Hindlimb muscle (tissue), 1 donor: ENCODE data around the gene CFAP61. TPM values are rescaled to one million over a fixed set of nuclear protein-coding genes. Genes with fewer than 3 reads are reported as not detected.
"Not testable (repeated sequence)": the region's sequence is repeated elsewhere in the genome, so short reads cannot be mapped to it uniquely, and the experiment has no call there.

Source experiments
- DNase-seq: peaks from one replicate; pipeline ENCODE4 v3.0.0-alpha.2; 2013
- polyA plus RNA-seq: library from polyadenylated mRNA; unstranded; fragments of 120-200 nt; gene quantifications from one replicate; pipeline ENCODE4 v1.2.1, GENCODE V29; 2013; ENCODE audit not compliant: insufficient read length

CFAP61 gene
- polyA plus RNA-seq, 1 donor, result 3.5 TPM

DNA sequence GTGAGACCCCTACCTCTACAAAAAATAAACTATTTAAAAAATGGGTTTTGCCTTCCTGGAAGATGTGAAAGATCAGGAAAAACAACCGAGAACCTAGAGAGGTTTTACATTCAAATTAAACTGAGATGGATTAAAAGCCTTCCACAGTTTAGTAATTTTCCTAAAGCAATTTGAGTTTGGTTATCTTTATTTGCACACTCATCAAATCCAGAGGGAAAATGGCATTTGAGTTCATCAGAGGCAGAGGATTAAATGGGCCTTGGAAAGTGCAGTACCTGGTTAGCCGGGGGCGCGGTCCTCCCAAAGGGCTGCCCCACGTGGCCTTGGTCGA is 158.6 kb downstream of the CFAP61 start:
- no peak for DNase-seq

DNA sequence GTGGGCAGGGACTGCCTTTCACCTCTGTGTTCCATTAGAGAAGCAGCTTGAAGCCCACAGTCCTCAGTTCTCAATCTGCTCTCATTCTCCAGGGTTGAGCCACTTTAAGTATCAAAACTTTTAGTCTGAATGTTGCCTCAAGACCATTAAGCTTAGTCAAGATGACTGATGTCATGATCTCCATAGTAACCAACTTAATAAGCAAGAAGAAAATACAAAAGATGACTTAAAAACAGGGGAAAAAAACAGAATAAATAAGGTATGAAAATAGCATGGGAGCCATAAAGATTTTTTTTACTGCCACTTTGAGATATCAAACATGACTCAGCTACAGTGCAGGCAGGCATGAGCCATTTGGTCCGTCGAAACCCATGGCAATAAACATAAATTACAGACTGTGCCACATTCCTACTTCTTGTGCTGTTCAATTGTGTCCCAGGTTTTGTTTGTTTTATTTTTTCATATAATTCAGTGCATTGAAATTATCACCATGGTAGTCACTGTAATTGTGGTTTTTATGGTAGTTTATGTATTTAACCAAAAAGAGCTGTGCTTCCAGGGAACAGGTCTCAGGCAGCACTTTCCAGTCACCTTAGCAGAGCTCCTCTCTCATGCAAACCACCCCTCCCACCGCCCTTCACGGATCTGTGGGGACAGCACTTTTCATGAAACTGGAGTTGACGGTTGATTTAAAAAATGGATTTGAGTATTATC is 159.1 kb downstream of the CFAP61 start:
- DNase-seq, result no peak

GRCh38 chr20:20211988-20212518 is 159.7 kb downstream of the CFAP61 start:
- DNase-seq, result no peak

GRCh38 chr20:20212675-20213096 is 160.4 kb downstream of the CFAP61 start:
- DNase-seq, result no peak

DNA sequence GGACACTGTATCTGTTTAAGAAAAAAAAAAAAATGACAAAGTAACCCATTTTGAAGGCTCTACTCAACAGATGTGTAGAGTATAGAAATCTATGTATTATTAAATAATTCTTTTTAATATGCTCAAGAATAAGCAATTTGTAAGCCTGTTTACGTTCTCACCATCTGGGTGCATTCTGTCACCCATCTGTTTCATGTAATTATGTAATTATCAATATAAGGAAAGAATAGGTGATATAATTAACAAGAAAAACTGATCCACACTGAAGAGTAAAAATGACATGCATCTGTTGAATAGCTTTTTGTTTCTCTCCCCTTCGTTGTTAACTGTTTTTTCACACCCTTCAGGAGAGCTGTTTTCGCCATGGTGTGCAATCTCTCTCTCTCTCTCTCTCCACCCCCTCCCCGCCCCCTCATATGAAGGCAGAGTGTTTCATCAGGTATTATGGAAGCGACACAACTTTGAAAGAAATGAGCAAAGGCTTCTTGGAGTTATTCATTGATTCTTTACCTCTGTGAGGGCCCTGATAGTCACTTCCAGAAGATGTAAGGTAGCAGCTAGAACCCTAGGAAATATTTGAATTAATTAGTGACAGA is 161.3 kb downstream of the CFAP61 start:
- no peak for DNase-seq

GRCh38 chr20:20214757-20215275 is 162.5 kb downstream of the CFAP61 start:
- no peak for DNase-seq

DNA sequence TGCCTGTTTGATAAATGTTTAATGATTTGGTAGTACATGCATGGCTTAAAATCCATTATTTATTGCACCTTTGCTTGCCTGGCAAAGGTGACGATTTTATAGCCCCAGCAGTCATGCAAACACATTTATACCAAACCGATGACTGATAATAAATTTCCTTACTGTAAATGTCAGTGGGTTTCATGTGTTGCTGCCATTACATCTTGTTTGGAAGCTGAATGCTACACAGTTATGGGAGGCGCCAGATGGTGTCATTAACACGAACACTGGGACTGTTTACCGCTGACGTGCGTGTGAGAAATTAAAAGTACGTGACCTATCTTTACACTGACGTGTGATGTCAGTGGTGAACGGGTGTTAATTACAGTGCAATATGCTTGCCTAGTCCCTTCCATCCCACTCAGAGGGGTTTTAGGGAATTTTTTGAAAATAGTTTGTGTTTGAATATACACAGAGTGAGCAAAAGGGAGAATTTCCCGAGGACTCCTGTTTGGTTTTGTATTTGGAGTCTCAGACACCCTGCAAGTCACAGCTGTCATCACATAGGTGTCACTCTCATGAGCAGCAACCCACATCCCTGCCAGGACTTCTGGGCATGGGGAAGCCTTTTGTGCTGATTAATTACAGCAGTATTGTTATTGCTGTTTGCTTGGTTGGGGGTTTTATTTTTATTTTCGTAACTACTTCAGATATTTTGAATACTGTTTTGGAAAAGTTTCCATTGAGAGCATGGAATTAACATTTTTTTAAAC is 163.8 kb downstream of the CFAP61 start:
- no peak for DNase-seq

DNA sequence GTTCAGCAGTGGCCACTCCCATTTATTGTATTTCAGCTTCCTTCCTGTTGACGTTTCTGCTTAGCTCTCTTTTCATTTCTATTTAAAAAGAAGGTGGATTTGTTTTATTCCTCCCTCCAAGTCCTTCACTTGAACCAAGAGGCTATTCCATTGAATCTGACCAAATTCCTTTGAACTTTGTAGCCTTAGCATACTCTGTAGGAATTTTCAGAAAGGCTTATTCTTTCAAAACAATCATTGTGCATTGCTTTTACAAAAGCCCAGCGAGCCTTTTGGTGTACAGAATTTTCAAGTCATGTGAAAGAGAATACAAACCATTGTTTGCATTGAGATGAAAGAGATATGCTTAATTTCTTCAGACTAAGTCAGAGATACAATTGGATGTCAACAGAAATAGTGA is 164.6 kb downstream of the CFAP61 start:
- DNase-seq, result no peak

- DNase-seq, result no peak
Measured at GRCh38 chr20:20217621-20218020, 165.3 kb downstream of the CFAP61 start.

DNA sequence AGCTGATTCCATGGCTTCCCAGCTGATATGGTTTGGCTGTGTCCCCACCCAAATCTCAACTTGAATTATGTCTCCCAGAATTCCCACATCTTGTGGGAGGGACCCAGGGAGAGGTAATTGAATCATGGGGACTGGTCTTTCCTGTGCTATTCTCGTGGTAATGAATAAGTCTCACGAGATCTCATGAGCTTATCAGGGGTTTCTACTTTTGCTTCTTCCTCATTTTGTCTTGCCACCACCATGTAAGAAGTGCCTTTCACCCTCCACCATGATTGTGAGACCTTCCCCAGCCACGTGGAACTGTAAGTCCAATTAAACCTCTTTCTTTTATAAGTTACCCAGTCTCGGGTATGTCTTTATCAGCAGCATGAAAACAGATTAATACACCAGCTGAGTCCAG is 165.8 kb downstream of the CFAP61 start:
- DNase-seq, result not testable (repeated sequence)

GRCh38 chr20:20219016-20219415 is 166.7 kb downstream of the CFAP61 start:
- DNase-seq, result no peak

- no peak for DNase-seq
Measured at GRCh38 chr20:20220134-20220533, 167.8 kb downstream of the CFAP61 start.

- DNase-seq, result no peak
Measured at GRCh38 chr20:20223981-20224380, 171.6 kb downstream of the CFAP61 start.

DNA sequence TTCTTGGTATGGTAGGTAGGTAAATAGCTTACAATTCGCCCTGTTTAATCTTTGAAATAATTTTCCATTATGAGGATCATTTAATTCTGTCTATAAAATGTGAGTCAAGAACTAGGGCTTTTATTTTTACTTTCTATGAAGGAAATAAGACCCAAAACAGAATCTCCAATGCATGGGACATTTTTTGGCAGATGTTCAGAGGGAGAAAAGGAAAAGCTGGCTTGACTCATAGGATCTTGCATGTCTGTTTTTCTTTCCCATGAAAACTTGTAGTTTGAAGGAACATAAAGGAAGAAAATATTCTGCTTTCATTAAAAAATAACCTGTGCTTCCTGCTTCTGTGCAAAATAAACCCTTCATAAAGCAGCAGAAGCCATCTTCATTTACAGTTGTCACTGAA is 172.5 kb downstream of the CFAP61 start:
- DNase-seq, result peak; percentile 16

- DNase-seq, result no peak
Measured at GRCh38 chr20:20225325-20226043, 173.2 kb downstream of the CFAP61 start.

DNA sequence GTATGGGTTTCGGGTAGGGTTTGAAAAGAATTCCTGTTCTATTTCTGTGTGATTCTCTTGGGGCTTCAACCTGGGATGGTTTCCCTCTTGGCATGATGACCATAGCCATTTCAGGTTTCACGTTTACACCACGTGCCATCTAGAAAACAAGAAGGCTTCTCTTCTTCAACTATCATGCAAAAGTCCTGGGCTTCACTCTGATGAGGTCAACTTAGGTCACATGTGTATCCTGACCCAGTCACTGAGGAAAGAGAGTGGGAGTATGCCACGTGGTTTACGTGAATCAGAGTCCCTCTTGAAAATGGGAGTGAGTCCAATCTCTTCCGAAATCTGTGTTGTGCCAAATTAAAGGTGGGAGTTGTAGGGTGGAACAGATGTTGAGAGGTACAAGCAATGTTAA is 174.2 kb downstream of the CFAP61 start:
- no peak for DNase-seq

- no peak for DNase-seq
Measured at GRCh38 chr20:20227013-20227571, 174.8 kb downstream of the CFAP61 start.

GRCh38 chr20:20228351-20228750 is 176.0 kb downstream of the CFAP61 start:
- no peak for DNase-seq

DNA sequence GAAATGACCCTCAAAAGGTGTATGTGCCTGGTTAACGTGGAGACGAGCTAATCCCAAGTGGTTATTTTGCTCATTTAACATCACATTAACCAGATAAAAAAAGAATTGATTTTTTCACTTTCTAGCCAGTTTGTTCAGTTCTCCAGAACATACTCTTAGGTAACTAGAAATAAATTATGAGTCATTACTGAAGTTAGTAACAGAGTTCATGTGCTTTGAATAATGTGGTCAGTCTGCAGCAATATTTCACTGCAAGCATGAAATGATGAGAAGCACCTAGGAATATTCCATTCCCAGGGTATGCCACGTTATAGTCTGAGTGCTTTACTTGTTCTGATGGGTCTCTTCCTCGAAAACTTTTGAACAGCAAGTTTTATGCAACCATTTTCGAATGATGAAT is 177.3 kb downstream of the CFAP61 start:
- no peak for DNase-seq

- DNase-seq, result no peak
Measured at GRCh38 chr20:20230741-20231140, 178.4 kb downstream of the CFAP61 start.

- DNase-seq, result no peak
Measured at GRCh38 chr20:20231528-20232298, 179.4 kb downstream of the CFAP61 start.
